Osteocyte (in vitro differentiated cells): ENCODE results near the gene POLH. TPM values are rescaled to one million over a fixed set of nuclear protein-coding genes. Genes with fewer than 3 reads are reported as not detected.
"Not testable (repeated sequence)": the region's sequence is repeated elsewhere in the genome, so short reads cannot be mapped to it uniquely, and the experiment has no call there.

Source experiments
- DNase-seq: peaks from one replicate; pipeline ENCODE4 v3.0.0; 2021; ENCODE audit warnings: mixed read lengths; ENCODE audit not compliant: unreplicated experiment; ENCODE audit errors: extremely low spot score
- H3K27ac Mint-ChIP-seq: one replicate; pipeline ENCODE4 v1.8.0; 2021; ENCODE audit warnings: mild to moderate bottlenecking, mixed read lengths; ENCODE audit not compliant: unreplicated experiment
- H3K27me3 Mint-ChIP-seq: one replicate; pipeline ENCODE4 v1.8.0; 2021; ENCODE audit warnings: mixed read lengths; ENCODE audit not compliant: unreplicated experiment
- H3K36me3 Mint-ChIP-seq: one replicate; pipeline ENCODE4 v1.8.0; 2021; ENCODE audit warnings: mixed read lengths; ENCODE audit not compliant: unreplicated experiment
- H3K4me1 Mint-ChIP-seq: one replicate; pipeline ENCODE4 v1.8.0; 2021; ENCODE audit warnings: mixed read lengths; ENCODE audit not compliant: unreplicated experiment
- H3K4me3 Mint-ChIP-seq: one replicate; pipeline ENCODE4 v1.8.0; 2021; ENCODE audit warnings: mild to moderate bottlenecking, moderate library complexity, mixed read lengths; ENCODE audit not compliant: unreplicated experiment
- H3K9me3 Mint-ChIP-seq: one replicate; pipeline ENCODE4 v1.8.0; 2021; ENCODE audit warnings: mixed read lengths; ENCODE audit not compliant: unreplicated experiment
- total RNA-seq: library from RNA; stranded (reverse); gene quantifications from 2 replicates; pipeline ENCODE4 v1.2.1, GENCODE V29; 2021
- TF ChIP-seq, protein P1 (sequence below): fragments of 200-600 bp; sonication (generic); IDR thresholded peaks from 2 replicates; pipeline ENCODE4 v1.5.0; 2021; ENCODE audit warnings: antibody characterized with exemption, mild to moderate bottlenecking, moderate library complexity

Gene POLH
- total RNA-seq, 1 donor from 2014 or later = 27.7 TPM

- Mint-ChIP-seq H3K9me3 (no peaks in the 10 kb centered on the region), H3K27me3 (no peaks in the 10 kb centered on the region), H3K4me3 (peak overlapping the region; percentile 93), H3K27ac (peak overlapping the region; percentile 96), H3K4me1 (peaks cover 35% of the 10 kb centered on the region), H3K36me3 (peaks cover 17% of the 10 kb centered on the region)
- DNase-seq = peak; percentile 97
- TF ChIP-seq, protein P1, sequence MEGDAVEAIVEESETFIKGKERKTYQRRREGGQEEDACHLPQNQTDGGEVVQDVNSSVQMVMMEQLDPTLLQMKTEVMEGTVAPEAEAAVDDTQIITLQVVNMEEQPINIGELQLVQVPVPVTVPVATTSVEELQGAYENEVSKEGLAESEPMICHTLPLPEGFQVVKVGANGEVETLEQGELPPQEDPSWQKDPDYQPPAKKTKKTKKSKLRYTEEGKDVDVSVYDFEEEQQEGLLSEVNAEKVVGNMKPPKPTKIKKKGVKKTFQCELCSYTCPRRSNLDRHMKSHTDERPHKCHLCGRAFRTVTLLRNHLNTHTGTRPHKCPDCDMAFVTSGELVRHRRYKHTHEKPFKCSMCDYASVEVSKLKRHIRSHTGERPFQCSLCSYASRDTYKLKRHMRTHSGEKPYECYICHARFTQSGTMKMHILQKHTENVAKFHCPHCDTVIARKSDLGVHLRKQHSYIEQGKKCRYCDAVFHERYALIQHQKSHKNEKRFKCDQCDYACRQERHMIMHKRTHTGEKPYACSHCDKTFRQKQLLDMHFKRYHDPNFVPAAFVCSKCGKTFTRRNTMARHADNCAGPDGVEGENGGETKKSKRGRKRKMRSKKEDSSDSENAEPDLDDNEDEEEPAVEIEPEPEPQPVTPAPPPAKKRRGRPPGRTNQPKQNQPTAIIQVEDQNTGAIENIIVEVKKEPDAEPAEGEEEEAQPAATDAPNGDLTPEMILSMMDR = no peak
Observed at GRCh38 chr6:43629505-43630300, 53.7 kb downstream of the POLH start.

DNA sequence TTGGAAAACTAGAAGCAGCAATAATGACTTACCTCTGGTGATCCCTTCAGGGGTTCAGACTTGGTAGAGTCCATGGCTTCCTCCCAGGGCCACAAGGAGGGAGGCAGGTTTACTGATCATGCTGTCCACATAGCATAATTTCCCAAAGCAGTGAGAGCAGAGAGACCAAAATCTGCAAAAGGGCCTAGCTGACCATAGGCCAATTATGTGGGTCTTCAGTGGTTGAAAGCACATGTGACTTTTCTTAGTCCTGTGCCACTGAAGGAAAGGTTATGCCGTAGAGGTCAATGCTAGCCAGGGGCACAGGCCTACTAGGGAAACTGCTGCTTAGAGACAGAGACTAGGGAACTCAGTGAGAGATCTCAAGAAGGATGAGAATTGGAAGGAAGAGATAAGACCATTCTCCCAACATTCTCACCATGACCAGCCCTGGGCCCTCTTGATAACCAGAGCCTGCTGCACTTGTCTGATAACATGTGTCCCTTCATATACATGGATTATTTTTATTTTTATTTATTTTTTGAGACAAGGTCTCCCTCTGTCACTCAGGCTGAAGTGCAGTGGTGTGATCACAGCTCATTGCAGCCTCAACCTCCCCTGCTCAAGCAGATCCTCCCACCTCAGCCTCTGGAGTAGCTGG lies 55.1 kb downstream of the POLH start:
- Mint-ChIP-seq H3K9me3 (no peaks in the 10 kb centered on the region), H3K4me3 (peak overlapping the region; percentile 60), H3K27ac (peak overlapping the region; percentile 85), H3K27me3 (no peaks in the 10 kb centered on the region), H3K4me1 (peaks cover 40% of the 10 kb centered on the region), H3K36me3 (peaks cover 8% of the 10 kb centered on the region)
- TF ChIP-seq, protein P1 = no peak
- DNase-seq = no peak

GRCh38 chr6:43633002-43633401 lies 57.0 kb downstream of the POLH start:
- not testable (repeated sequence) for H3K27ac Mint-ChIP-seq, DNase-seq, H3K27me3 Mint-ChIP-seq, H3K9me3 Mint-ChIP-seq, H3K4me3 Mint-ChIP-seq, H3K36me3 Mint-ChIP-seq
- H3K4me1 Mint-ChIP-seq = peaks cover 29% of the 10 kb centered on the region

DNA sequence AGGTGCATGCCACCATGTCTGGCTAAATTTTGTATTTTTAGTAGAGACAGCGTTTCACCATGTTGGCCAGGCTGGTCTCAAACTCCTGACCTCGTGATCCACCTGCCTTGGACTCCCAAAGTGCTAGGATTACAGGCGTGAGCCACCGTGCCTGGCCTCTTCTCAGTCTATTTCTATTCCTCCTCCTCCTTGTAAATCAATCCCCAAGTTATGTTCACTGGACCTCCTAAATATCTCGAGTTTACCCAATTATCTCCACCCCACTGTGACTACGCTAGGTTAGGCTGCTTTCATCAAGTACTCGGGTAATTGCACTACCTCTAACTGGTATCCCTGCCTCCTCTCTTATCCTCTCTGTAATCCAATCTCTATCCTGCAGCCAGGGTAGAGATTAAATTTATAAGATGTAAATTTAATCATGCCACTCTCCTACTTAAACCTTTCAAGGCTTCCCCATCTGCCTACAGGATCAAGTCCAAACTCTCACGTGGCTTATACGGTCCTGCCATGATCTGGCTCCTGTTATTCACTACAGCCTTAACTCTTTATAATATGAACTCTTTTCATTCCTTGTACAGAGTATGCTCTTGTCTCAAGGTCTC lies 58.8 kb downstream of the POLH start:
- Mint-ChIP-seq H3K36me3 (peaks cover 7% of the 10 kb centered on the region), H3K9me3 (no peaks in the 10 kb centered on the region), H3K4me3 (peak overlapping the region; percentile 98), H3K27ac (no peak overlapping the region), H3K4me1 (peaks cover 31% of the 10 kb centered on the region), H3K27me3 (no peaks in the 10 kb centered on the region)
- no peak for DNase-seq
- TF ChIP-seq, protein P1 = no peak

DNA sequence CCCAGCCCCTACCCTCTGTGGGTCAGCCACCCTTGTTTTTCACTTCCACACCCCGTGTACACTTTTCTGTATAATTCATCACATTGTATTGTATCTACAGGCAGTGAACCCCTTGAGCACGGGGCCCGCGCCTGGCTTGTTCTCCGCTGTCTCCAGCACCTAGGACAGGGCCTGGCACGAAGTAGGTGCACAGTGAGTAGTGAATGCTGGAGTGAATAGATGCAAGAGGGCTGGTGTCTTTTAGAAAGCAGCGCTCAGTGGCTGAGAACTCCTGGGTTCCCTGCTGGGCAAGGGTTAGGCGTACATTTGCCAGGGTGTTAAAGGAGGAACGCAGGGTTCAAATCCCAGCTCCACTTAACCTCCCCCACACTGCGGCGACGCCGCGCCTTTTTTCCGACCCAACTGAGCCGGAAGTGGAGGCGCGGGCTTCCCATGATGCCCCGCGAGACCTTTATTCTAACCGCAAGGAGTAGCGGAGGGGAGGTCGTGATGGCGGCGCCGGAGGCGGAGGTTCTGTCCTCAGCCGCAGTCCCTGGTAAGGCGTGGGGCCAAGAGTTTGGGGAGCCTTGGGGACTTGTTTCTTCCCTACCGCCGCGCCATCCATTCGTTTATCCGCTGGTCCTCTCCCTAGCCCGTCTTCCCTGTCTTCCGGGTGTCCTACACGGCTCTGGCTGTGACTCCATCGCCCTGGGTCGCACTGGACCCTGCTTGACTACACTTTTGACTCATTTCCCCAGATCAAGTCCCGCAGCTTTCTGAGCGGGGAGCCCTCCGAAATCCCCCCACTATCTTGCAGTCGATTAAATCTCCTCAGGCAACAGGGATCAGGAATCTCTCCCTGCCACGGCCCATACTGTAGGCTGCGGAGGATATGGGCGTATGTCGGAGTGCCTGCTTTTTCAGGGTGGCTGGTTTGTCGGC lies 59.7 kb downstream of the POLH start, which contains the start of gene MAD2L1BP:
Gene MAD2L1BP (plus strand): TSS at position 454 of the 921 bp plus-strand sequence. CDS start 36 bp downstream, at position 490.
- TF ChIP-seq, protein P1 = no peak
- H3K9me3 Mint-ChIP-seq = no peaks in the 10 kb centered on the region
- DNase-seq = peak; percentile 88
- no peaks in the 10 kb centered on the region for H3K27me3 Mint-ChIP-seq
- H3K36me3 Mint-ChIP-seq = peaks cover 15% of the 10 kb centered on the region
- peak within 1 kb of the TSS; percentile 95 for H3K27ac Mint-ChIP-seq
- peaks cover 24% of the 10 kb centered on the region for H3K4me1 Mint-ChIP-seq
- H3K4me3 Mint-ChIP-seq = peak within 1 kb of the TSS; percentile 98
